Heart right ventricle (tissue), 16 donors: Measurements from ENCODE around the gene EML4. TPM values are rescaled to one million over a fixed set of nuclear protein-coding genes. Genes with fewer than 3 reads are reported as not detected.

Experiments used
- ATAC-seq, 8 donors: fragments of 200-7000 bp; cut with Tn5 transposase; one replicate each; pipeline ENCODE4 v1.9.1; 2020; ENCODE audit warnings: mild to moderate bottlenecking in 8 of 8, moderate library complexity in 8 of 8, moderate number of reproducible peaks in 1 of 8
- DNase-seq, 2 donors: peaks; one replicate each; pipeline ENCODE4 v3.0.0-alpha.2; 2020
- H3K27ac ChIP-seq, 10 donors: fragments of 200-600 bp; sonication (generic) in 2 of 10; one replicate each; pipeline versions ENCODE4 v1.5.0 to v1.8.0; 2020 to 2022; ENCODE audit warnings: mild to moderate bottlenecking in 3 of 10
- H3K27me3 ChIP-seq, 7 donors: fragments of 200-600 bp; one replicate each; pipeline ENCODE4 v1.8.0; 2021 to 2022; ENCODE audit warnings: mild to moderate bottlenecking in 2 of 7
- H3K36me3 ChIP-seq, 9 donors: fragments of 200-600 bp; sonication (generic) in 1 of 9; one replicate each; pipeline versions ENCODE4 v1.5.0 to v1.8.0; 2020 to 2022; ENCODE audit warnings: mild to moderate bottlenecking in 2 of 9
- H3K4me1 ChIP-seq, 9 donors: fragments of 200-600 bp; sonication (generic) in 1 of 9; one replicate each; pipeline versions ENCODE4 v1.5.0 to v1.8.0; 2020 to 2022; ENCODE audit warnings: mild to moderate bottlenecking in 4 of 9
- H3K4me3 ChIP-seq, 10 donors: fragments of 200-600 bp; sonication (generic) in 2 of 10; one replicate each; pipeline versions ENCODE4 v1.5.0 to v1.8.0; 2020 to 2022; ENCODE audit warnings: mild to moderate bottlenecking in 7 of 10, moderate library complexity in 2 of 10
- H3K9me3 ChIP-seq, 11 donors: fragments of 200-600 bp in 10 of 11; sonication (generic) in 2 of 11; one replicate each; pipeline versions ENCODE4 v1.5.0 to v1.8.0; 2013 to 2022; ENCODE audit warnings: mild to moderate bottlenecking in 2 of 11, control low read depth in 1 of 11, moderate library complexity in 1 of 11
- WGBS, 2 donors: extraction: QIAGEN DNeasy Blood & Tissue Kit; methylation state at CpG; one replicate each; pipeline ENCODE4 v1.1.7; 2013; ENCODE audit warnings: inconsistent platforms in 1 of 2; 5-methylcytosine and 5-hydroxymethylcytosine counted together
- intact Hi-C, 10 donors: fragments of 100-400 bp; cut with DNase I; formaldehyde crosslinking; loops; one replicate each; pipeline versions ENCODE4 v1.11.1 to v1.14.2; 2022
- polyA plus RNA-seq, 2 donors: library from polyadenylated mRNA; stranded (reverse); fragments of 200-250 nt; gene quantifications; one replicate each; pipeline ENCODE4 v1.2.3, GENCODE V29; 2013
- total RNA-seq, 10 donors: library from RNA; stranded (reverse); fragmentation: NEBNext Ultra II Directional in 3 of 10; extraction: Animal tissue kit (Norgen Biotek cat#: 25700) in 3 of 10; gene quantifications; one replicate each; pipeline versions ENCODE4 v1.2.1 to v1.2.4, GENCODE V29; 2021 to 2023
- TF ChIP-seq, protein P1 (sequence below), 9 donors: fragments of 200-600 bp; sonication (generic) in 2 of 9; IDR thresholded peaks; one replicate each; pipeline versions ENCODE4 v1.5.0 to v1.8.0; 2021 to 2022; ENCODE audit warnings: antibody characterized with exemption in 9 of 9, mild to moderate bottlenecking in 5 of 9, moderate library complexity in 1 of 9
- donor health status: Arrhythmogenic right ventricular cardiomyopathy.
- donor health status: ischemic (EF 13 %, LVEDD 7.1; RV severe dilation, severe dysfunction).
- donor health status: healthy with polysubstance abuse.
- donor health status: DM: no; HTN: yes; CAD: no.
- donor health status: DM: no; HTN: no; CAD: no.
- donor health status: ischemic (EF 25% LVEDD 6.9; RV normal size, moderate dysfunction).
- donor health status: ischemic (EF 25% LVEDD 5.7; RV mildly dilated, moderate dysfunction).
- donor health status: healthy.
- donor health status: DM: yes; HTN: yes; CAD: no.
- donor health status: Ischemic cardiomyopathy.
- donor health status: ischemic (EF 35%, LVEDD 5.7; RV mildly dilated, moderate dysfunction).
- donor health status: nonischemic (EF 11% LVEDD 7.7; RV severe dilation, severe dysfunction).
- donor health status: DM: yes; HTN: yes; CAD: no.
- donor health status: PGD.
- donor health status: ischemic (EF 29% LVEDD 5.4; RV normal size, mild dysfunction).
- donor health status: nonischemic (EF 23%, LVEDD 6.1; RV moderate dilation, normal function).

The EML4 gene
- total and polyA plus RNA-seq, 12 donors: 2.9 to 17.2 (median 5.8) TPM

DNA sequence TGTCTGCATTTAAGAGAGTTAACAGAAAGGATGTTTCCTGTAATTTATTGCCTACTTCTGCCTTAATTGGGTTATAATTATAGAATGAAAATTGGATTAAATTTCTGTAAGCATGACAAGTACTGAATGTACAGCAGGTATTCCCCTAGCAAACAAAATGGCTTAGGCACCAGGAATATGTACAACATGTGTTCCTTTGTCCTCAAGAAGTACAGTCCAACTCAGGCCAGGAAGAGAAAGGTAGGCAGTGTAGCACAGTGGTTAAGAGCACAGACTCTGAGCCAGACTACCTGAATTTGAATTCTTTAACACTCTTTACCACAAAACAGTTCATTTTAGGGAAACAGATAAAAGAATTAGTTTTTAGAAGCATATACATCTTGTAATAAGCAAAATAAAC, 148.8 kb downstream of the EML4 start:
- Histone ChIP-seq H3K4me1 (peaks cover 0 to 15% (median 0%) of the 10 kb centered on the region in 9 donors), H3K27ac (no peak overlapping the region), H3K36me3 (peaks cover 0 to 75% (median 4%) of the 10 kb centered on the region in 9 donors), H3K4me3 (no peak overlapping the region), H3K9me3 (no peaks in the 10 kb centered on the region), H3K27me3 (no peaks in the 10 kb centered on the region)
- no peak for ATAC-seq
- intact Hi-C loops: no loop called here
- DNase-seq: no peak
- TF ChIP-seq, protein P1, sequence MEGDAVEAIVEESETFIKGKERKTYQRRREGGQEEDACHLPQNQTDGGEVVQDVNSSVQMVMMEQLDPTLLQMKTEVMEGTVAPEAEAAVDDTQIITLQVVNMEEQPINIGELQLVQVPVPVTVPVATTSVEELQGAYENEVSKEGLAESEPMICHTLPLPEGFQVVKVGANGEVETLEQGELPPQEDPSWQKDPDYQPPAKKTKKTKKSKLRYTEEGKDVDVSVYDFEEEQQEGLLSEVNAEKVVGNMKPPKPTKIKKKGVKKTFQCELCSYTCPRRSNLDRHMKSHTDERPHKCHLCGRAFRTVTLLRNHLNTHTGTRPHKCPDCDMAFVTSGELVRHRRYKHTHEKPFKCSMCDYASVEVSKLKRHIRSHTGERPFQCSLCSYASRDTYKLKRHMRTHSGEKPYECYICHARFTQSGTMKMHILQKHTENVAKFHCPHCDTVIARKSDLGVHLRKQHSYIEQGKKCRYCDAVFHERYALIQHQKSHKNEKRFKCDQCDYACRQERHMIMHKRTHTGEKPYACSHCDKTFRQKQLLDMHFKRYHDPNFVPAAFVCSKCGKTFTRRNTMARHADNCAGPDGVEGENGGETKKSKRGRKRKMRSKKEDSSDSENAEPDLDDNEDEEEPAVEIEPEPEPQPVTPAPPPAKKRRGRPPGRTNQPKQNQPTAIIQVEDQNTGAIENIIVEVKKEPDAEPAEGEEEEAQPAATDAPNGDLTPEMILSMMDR (IDR thresholded peaks at IDR 0.05): no peak

DNA sequence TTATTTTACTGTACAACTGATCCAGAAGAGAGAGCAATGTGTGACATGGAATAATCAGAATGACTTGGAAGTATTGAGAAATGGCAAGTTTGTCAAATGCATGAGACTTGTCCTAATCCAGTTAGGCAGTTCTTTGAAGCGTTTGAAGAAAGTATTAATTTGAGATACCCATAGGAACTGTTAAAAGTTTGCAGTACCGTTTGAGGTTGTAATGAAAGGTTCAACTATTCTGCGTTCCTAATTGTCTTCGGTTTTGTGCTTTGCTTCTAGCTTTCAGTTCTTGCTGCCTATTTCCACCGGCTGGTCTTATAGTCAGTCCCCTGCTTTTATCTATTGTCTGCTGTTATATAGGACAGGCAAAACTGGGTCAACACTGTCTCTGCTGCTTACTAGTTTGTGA, 150.1 kb downstream of the EML4 start:
- Histone ChIP-seq H3K9me3 (no peaks in the 10 kb centered on the region), H3K4me3 (no peak overlapping the region), H3K36me3 (peaks cover 0 to 84% (median 4%) of the 10 kb centered on the region in 9 donors), H3K27ac (no peak overlapping the region), H3K4me1 (peaks cover 0 to 14% (median 0%) of the 10 kb centered on the region in 9 donors), H3K27me3 (no peaks in the 10 kb centered on the region)
- DNase-seq (no peak), ATAC-seq (no peak)
- intact Hi-C loops: no loop called here
- TF ChIP-seq, protein P1 (IDR thresholded peaks at IDR 0.05): no peak
- 95 to 98% methylated on average over 5 of the region's 5 CpGs for WGBS, 2 donors

DNA sequence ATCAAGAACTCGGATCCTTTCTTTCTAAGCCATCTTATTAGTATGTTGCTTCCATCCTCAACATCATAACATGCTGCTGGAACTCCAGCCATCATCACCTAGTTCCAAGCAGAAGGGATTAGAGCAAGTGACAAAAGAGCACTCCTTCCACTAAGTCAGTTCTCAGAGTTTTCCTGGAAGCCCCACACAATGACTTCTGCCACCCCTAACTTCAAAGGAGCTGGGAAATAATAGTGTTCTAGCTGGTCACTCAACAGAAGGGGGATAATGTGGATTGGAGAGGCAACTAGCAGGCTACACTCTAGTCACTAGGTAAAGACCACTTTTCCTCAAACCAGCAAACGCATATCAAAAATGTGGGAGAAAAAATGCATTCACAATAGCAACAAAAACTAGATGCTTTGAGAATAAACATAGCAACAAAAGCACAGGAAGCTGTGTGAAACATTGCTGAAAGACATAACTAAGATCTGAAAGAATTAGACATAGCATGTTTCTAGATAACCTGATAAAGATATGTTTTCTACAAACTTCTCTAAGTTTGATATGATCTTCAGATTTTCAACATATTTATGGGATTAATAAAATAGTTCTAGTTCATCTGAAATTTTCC, 152.4 kb downstream of the EML4 start:
- 72 to 92% methylated on average over 2 of the region's 2 CpGs for WGBS, 2 donors
- no peak overlapping the region for H3K27ac ChIP-seq
- intact Hi-C loops: loop anchor here in 2 of 10 donors (10.0 kb wide), 2 partner anchors 227 to 467 kb away; no protein-coding TSS in a partner anchor
- no peaks in the 10 kb centered on the region for H3K9me3 ChIP-seq
- no peaks in the 10 kb centered on the region for H3K4me1 ChIP-seq
- no peaks in the 10 kb centered on the region for H3K27me3 ChIP-seq
- TF ChIP-seq, protein P1 (IDR thresholded peaks at IDR 0.05): no peak
- ATAC-seq (no peak), DNase-seq (no peak)
- no peak overlapping the region for H3K4me3 ChIP-seq
- peaks cover 0 to 86% (median 4%) of the 10 kb centered on the region in 9 donors for H3K36me3 ChIP-seq

DNA sequence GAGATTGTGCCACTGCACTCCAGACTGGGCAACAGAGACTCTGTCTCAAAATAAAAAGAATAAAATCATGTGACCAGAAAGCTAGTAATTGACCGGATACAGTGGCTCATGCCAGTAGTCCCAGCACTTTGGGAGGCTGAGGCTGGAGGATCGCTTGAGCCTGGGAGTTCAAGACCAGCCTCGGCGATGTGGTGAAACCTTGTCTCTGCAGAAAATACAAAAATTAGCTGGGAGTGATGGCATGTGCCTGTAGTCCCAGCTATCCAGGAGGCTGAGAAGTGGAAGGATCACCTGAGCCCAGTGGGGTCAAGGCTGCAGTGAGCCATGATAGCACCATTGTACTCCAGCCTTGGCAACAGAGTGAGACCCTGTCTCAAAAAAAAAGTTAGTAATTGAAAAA, 155.1 kb downstream of the EML4 start:
- no peak for ATAC-seq
- intact Hi-C loops: loop anchor here in 2 of 10 donors (10.0 kb wide), 2 partner anchors 229 to 469 kb away; no protein-coding TSS in a partner anchor
- no peak for DNase-seq
- Histone ChIP-seq H3K4me3 (no peak overlapping the region), H3K27ac (no peak overlapping the region), H3K9me3 (no peaks in the 10 kb centered on the region), H3K27me3 (no peaks in the 10 kb centered on the region), H3K4me1 (no peaks in the 10 kb centered on the region), H3K36me3 (peaks cover 0 to 86% (median 0%) of the 10 kb centered on the region in 9 donors)
- WGBS, 2 donors: 98% methylated on average over 4 of the region's 4 CpGs
- TF ChIP-seq, protein P1 (IDR thresholded peaks at IDR 0.05): no peak
